ENCODE measurements around the gene SAMD4A. TPM values are rescaled to one million over a fixed set of nuclear protein-coding genes. Genes with fewer than 3 reads are reported as not detected.

Gene SAMD4A
- total RNA-seq, 1 experiment from 2014 or later = 17.8 TPM

DNA sequence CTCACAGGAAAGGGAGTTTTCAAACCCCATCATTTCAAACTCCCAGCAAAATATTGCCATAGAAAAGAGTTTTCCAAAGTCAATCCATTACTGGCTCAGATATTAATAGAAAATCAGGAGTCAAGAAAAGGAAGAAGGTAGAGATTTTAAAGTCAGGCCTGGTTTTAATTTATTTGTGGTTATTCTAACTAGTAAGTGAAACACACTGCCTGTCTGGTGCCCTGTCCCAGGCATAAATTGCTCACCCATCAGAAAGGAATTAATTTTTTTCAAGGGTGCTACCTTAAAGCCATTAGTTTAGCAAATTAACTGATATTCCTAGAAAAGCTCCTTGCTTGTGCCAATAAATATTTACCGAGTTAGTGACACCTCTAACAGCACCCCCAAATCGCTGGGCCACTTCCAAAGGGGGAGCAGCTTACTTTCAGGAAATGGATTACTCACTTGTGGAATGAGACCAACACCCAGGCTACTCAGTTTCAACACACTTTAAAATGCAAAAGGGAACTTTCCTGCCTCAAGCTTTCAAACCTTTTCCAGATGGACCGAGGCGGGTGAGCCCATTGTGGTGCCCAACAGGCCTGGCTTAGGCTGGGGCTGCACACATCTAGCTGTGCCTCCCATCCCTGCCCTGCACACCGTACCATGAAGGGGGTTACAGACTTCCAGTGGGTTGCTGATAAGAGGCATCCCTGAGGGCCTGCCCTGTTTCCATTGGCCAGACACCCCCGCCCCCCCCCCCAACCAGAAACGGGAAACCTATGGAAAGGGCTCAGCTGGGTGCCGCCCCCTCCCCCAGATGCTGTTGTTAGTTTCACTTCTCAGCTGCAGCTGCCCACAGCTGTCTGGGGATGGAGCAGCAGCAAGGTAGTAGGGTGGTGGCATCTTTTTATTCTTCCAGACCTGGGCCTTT, 117.2 kb downstream of the SAMD4A start:
- DNase-seq (ENCODE audit: low read depth) = peak; percentile 76

DNA sequence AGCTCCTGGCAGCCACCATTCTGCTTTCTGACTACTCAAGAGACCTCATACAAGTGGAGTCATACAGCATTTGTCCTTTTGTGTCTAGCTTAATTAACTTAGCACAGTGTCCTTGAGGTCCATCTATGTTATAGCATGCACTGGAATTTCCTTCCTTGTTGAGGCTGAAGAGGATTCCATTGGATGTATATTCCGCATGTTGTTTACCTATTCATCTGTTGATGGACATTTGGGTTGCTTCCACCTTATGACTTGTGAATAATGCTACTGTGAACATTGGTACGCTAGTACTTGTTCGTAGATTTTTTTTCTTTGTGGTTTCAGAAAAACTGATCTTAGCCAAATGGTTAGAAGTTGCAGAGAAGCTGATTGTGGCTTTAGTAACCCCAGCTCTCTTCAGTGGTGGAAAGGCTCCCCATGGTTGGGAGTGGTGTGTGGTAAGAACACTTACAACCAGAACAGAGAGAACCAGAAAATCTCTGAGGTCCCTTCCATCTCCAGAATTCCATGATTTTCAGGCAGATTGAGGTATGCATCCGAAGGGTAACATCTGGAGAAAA, 118.4 kb downstream of the SAMD4A start:
- no peak for DNase-seq (ENCODE audit: low read depth)

- peak; percentile 78 for DNase-seq (ENCODE audit: low read depth)
Observed at GRCh38 chr14:54686219-54686870, 119.4 kb downstream of the SAMD4A start.

DNA sequence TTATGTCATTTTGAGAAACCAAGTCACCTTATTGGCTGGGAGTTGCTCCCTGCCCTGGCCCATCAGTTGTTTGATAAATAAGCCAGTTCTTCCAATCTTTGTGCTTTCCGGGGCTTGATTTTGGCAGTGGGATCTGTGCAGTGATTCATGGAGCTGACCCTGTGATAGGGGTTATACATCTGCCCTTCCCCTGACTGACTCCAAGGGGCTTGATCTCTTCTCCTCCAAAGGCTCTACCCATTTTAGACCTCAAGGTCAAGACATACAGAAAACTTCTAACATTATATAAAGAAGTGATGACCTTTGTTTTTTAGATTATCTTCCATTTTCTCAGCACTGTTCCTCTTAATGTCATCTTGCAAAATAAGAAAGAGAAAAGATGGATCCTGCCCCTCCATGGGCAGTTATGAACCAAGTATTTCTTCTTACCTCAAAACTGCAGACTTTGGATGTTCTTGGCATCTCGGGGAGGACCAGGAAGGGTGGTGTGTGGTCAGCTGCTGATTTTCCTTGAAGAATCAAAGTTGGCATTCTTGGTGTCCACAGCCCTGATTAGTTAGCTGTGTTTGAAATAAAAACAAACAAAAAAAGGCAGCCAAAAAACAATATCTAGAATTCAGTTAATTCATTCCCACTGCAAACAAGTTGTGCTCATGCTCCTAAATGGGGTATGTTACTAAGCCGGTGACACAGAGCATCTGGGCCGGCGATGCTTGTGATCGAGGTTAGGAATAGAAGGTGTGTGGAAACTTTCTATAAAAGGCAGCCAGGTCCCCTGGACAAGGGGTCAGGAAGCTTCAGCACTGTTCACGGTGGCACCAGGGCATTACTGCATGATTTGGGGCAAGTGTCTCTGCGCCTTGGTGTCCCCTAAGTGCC, 120.2 kb downstream of the SAMD4A start:
- DNase-seq (ENCODE audit: low read depth) = no peak

DNA sequence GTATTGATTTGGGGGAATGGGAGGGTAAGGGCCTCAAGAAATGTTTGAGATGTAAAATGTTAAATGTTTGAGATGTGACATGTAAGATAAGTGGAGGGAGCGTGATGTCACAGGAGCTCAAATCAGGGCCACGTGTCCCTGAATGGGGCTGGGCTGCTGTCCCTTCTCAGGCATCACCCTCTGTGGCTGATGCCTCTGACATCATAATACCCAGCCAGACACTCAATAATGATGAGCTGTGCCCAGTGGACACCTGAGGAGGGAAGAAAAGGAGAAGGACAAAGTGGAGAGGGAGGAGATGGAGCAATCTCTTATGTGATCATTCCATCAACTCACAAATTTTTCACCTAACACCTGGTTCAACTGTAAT, 120.8 kb downstream of the SAMD4A start:
- no peak for DNase-seq (ENCODE audit: low read depth)

DNA sequence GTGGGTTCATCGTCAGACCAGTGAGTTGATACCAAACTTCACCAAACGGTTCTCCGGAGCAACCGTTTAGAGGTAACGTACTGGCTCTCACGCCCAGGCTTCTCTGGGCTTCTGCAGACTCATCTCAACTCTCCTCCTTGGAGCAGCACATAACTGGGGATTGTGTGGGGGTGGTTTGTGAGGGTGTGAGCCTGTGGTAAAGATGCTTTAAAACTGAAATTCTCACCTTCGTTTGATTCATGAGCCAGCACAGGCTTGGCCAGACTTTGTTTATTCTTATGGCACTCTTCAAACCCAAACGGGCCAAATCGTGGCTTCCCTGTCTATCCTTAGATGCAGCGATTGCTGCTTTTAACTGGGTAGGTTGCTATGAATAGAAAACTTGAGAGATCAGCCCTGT, 121.3 kb downstream of the SAMD4A start:
- DNase-seq (ENCODE audit: low read depth) = no peak

- DNase-seq (ENCODE audit: low read depth) = no peak
Observed at GRCh38 chr14:54689928-54690327, 123.0 kb downstream of the SAMD4A start.

DNA sequence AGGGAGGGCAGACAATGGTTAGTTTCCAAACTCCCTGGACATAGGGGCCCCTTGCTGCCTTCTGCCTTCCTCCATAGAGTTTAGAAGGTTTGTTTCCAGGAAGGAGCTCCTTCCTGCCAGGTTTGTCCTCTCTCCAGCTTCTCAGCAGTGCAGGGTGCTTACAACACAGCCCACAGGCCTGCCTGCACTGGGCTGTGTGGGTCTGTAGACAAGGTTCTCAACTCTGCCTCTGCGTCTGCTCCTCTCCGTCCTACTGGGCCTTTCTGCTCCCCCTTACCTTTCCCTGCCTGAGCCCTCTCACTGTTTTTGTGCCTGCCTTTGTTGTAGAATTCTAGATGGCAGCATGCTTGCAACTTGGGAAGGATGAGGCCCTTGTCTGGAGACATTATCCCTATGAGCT, 124.0 kb downstream of the SAMD4A start:
- no peak for DNase-seq (ENCODE audit: low read depth)

DNA sequence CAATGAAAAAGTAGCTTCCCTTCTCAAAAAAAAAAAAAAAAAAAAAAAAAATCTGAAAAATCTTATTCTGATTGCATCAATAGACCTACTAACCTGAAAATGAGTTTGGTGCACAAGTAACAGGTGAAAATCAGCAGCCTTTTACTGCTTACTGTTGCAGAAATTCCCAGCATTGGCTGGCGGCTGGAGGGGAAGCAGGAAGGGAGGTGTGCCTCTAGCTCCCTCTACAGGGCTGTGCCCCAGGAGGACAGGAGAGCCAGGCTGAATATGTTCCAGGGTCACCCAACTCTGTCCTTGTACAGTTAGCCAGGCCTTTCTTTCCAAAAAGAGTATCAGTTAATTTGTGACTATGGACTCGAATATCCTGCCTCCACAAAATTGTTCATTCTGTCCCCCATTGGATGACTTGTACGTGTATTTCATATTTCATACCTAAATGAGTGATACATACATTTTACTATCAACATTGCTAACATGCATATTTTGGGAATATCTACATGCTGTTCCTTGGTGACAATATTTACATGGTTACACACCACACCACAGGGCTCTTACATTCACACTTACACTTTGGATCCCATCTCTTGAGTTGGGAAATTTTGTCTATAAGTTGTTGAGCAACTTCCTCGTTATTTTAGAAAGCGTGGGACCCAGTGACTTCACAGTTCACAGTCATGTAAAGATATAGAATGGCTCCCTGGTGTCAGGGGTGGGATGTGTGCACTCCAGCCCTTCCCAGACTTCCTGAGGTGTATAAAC, 124.8 kb downstream of the SAMD4A start:
- peak; percentile 84 for DNase-seq (ENCODE audit: low read depth)

DNA sequence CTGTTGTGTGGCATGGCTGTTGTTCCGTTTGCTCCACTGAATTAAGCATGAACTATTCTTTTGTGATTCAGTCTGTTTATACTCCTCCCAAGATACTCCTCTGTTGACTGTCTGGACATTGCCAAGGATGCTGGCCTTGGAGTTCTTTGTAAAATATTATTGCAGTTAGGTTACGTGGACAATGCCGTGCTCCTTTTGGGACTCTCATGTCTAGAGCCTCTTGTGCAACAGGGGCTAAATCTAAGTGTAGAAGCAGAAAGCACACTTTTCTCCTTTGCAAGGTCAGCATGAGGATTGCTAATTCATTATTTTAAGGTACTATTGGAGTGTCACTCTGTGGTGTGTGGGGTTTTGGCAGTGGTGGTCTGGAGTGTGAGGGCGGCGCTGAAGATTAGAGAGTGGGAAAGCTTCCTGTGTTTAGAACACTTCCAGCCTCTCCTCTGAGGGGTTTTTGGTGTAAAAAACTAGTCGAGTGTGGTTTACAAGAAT, 125.4 kb downstream of the SAMD4A start:
- DNase-seq (ENCODE audit: low read depth) = no peak

DNA sequence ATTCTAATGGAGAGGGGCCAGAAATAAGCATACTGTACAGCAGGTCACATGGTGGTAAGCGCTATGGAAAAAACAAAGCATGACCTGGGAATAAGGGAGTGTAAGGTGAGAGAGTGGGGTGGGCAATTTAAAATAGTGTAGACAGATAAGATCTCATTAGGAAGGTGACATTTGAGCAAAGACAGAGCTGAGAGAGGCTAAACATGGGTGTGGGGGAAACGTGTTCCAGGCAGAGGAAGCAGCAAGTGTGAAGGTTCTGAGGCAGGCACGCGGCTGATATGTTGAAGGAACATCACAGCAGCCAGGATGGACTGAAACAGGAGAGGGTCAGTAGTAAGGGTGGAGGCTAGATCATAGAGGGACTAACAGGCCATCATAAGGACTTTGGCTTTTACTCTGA, 126.8 kb downstream of the SAMD4A start:
- DNase-seq (ENCODE audit: low read depth) = no peak

- DNase-seq (ENCODE audit: low read depth) = no peak
Observed at GRCh38 chr14:54695196-54695595, 128.3 kb downstream of the SAMD4A start.

- no peak for DNase-seq (ENCODE audit: low read depth)
Observed at GRCh38 chr14:54697001-54697400, 130.1 kb downstream of the SAMD4A start.

DNA sequence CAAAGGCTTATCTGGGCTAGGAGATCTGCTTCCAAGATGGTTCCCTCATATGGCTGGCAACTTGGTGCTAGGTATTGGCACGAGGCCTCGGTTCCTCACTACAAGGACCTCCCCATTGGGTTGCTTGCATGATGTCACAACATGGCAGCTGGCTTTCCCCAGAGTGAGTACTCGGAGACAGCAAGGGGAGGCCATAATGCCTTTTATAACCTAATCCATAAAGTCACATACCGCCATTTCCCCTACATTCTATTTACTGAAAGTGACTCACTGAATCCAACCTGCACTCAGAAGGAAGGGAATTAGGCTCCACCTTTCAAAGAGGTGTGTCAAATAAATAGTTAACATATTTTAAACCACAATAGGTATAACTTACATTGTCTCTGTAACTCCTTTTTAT, 130.9 kb downstream of the SAMD4A start:
- no peak for DNase-seq (ENCODE audit: low read depth)

- DNase-seq (ENCODE audit: low read depth) = no peak
Observed at GRCh38 chr14:54698501-54698900, 131.6 kb downstream of the SAMD4A start.

GRCh38 chr14:54698966-54699530, 132.1 kb downstream of the SAMD4A start:
- DNase-seq (ENCODE audit: low read depth) = no peak

- no peak for DNase-seq (ENCODE audit: low read depth)
Observed at GRCh38 chr14:54699735-54700134, 132.8 kb downstream of the SAMD4A start.

GRCh38 chr14:54700717-54701116, 133.8 kb downstream of the SAMD4A start:
- no peak for DNase-seq (ENCODE audit: low read depth)

DNA sequence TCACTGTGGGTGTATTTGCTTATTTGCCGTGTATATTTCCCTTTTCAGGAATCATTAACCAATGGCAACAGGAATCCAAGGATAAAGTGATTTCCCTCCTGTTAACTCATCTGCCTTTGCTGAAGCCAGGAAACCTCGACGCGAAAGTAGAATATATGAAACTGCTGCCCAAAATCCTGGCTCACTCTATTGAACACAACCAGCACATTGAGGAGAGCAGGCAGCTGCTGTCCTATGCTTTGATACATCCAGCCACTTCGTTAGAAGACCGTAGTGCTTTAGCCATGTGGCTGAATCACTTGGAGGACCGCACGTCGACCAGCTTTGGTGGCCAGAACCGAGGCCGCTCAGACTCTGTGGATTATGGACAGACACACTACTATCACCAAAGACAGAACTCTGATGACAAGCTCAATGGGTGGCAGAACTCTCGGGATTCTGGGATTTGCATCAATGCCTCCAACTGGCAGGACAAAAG, 135.1 kb downstream of the SAMD4A start:
- no peak for DNase-seq (ENCODE audit: low read depth)

- no peak for DNase-seq (ENCODE audit: low read depth)
Observed at GRCh38 chr14:54702492-54702891, 135.6 kb downstream of the SAMD4A start.

DNA sequence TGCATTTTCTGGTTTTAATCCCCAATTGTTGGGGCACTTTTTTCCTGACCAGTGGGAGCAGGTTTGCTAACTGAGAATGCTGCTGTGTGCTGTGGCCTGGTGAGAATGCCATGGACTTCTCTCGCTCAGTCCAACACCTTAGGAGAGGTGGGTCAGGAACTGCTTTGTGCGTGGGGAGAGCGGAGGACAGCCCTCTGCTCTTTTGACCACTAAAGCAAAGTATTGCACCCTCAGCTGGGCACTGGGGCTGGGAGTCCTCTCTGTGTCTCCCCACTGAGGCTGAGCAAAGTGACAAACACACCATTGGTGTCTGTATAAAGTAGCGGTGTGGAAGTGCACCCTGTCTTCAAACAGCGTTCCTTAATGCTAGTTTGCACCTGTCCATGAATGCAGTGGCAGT, 136.2 kb downstream of the SAMD4A start:
- no peak for DNase-seq (ENCODE audit: low read depth)

Measured in Daoy (cell line).